Stomach (tissue), 9 donors: ENCODE data around the gene RNF225. TPM values are rescaled to one million over a fixed set of nuclear protein-coding genes. Genes with fewer than 3 reads are reported as not detected.

ENCODE experiments used
- DNase-seq, 2 donors: peaks; one replicate each; pipeline versions ENCODE4 v3.0.0 to v3.0.0-alpha.2; 2013 to 2019
- H3K27ac ChIP-seq, 5 donors: fragments of 200-600 bp in 4 of 5; sonication (generic) in 4 of 5; one replicate each; pipeline ENCODE4 v1.5.1; 2013 to 2019; ENCODE audit warnings: mild to moderate bottlenecking in 1 of 5, moderate library complexity in 1 of 5
- H3K27me3 ChIP-seq, 3 donors: fragments of 200-600 bp; sonication (generic); one replicate each; pipeline ENCODE4 v1.5.1; 2017 to 2019; ENCODE audit warnings: mixed run types in 1 of 3
- H3K36me3 ChIP-seq, 4 donors: fragments of 200-600 bp; sonication (generic); 1 replicate in 3 of 4; 2 replicates in 1 of 4; pipeline ENCODE4 v1.5.1; 2016 to 2019
- H3K4me1 ChIP-seq, 4 donors: fragments of 200-600 bp; sonication (generic); one replicate each; pipeline ENCODE4 v1.5.1; 2016 to 2019
- H3K4me3 ChIP-seq, 4 donors: fragments of 200-600 bp; sonication (generic) in 3 of 4; one replicate each; pipeline ENCODE4 v1.5.1; 2016 to 2019; ENCODE audit warnings: mild to moderate bottlenecking in 1 of 4
- H3K9me3 ChIP-seq, 4 donors: fragments of 200-600 bp; sonication (generic); one replicate each; pipeline ENCODE4 v1.5.1; 2016 to 2019
- CTCF ChIP-seq, 7 experiments: fragments of 450-650 bp in 4 of 7; fragments of 200-600 bp in 3 of 7; sonication (generic) in 3 of 7; IDR thresholded peaks; one replicate each; pipeline ENCODE4 v1.5.1; 2016 to 2019; ENCODE audit warnings: antibody characterized with exemption in 7 of 7, control low read depth in 2 of 7, mild to moderate bottlenecking in 1 of 7
- EP300 ChIP-seq: sonication (generic); formaldehyde crosslinking; IDR thresholded peaks from one replicate; pipeline ENCODE4 v1.6.1; 2017; ENCODE audit warnings: antibody characterized with exemption
- POLR2A ChIP-seq, 4 donors: fragments of 450-650 bp; IDR thresholded peaks; one replicate each; pipeline ENCODE4 v1.6.1; 2016; ENCODE audit warnings: antibody characterized with exemption in 4 of 4, control low read depth in 2 of 4, mild to moderate bottlenecking in 1 of 4, moderate library complexity in 1 of 4
- POLR2AphosphoS5 ChIP-seq, 3 donors: sonication (generic); formaldehyde crosslinking; IDR thresholded peaks; one replicate each; pipeline ENCODE4 v1.6.1; 2016; ENCODE audit warnings: antibody characterized with exemption in 3 of 3
- WGBS, 5 donors: extraction: QIAGEN DNeasy Blood & Tissue Kit in 3 of 5; methylation state at CpG; one replicate each; pipeline versions ENCODE4 v1.1.5 to v1.1.7; 2013 to 2018; 5-methylcytosine and 5-hydroxymethylcytosine counted together
- intact Hi-C: fragments of 100-400 bp; cut with DNase I; formaldehyde crosslinking; loops from one replicate; pipeline ENCODE4 v1.15.1; 2023; ENCODE audit warnings: low total_unique reads
- polyA plus RNA-seq, 3 donors: library from polyadenylated mRNA; stranded (reverse); fragments of 200-250 nt; gene quantifications; one replicate each; pipeline ENCODE4 v1.2.3, GENCODE V29; 2013
- total RNA-seq, 5 donors: library from RNA; depleted of rRNA; stranded (reverse); fragments of >200 nt; gene quantifications; one replicate each; pipeline versions ENCODE4 v1.1.0 to v1.2.3, GENCODE V29; 2014 to 2016
- donor health status: healthy with polysubstance abuse.
- donor health status: Bipolar disorder and iron deficiency.
- donor health status: healthy.

Gene RNF225
- total and polyA plus RNA-seq, 8 donors = 0.13 TPM; not detected in 7

- no peak for TF ChIP-seq EP300
- TF ChIP-seq POLR2A (IDR thresholded peaks at IDR 0.05) = no peak
- TF ChIP-seq CTCF (IDR thresholded peaks at IDR 0.05) = no peak
- no peak for TF ChIP-seq POLR2AphosphoS5 (IDR thresholded peaks at IDR 0.05)
- peaks cover 22 to 60% (median 48%) of the 10 kb centered on the region in 4 donors for H3K4me1 ChIP-seq
- H3K27ac ChIP-seq = no peak overlapping the region
- no peaks in the 10 kb centered on the region for H3K9me3 ChIP-seq
- intact Hi-C loops = no loop called here
- no peaks in the 10 kb centered on the region for H3K27me3 ChIP-seq
- H3K4me3 ChIP-seq = peak overlapping the region; percentile 56 to 98 (median 87)
- 71 to 88% (median 83%) methylated on average over 3 of the region's 3 CpGs for WGBS, 5 donors
- H3K36me3 ChIP-seq = peaks cover 34 to 53% (median 51%) of the 10 kb centered on the region in 4 donors
- DNase-seq = no peak
Observed at GRCh38 chr19:58388175-58388526, 7.3 kb upstream of the RNF225 start.

GRCh38 chr19:58392945-58393724 lies 2.3 kb upstream of the RNF225 start:
- peaks cover 15 to 62% (median 38%) of the 10 kb centered on the region in 4 donors for H3K4me1 ChIP-seq
- H3K27ac ChIP-seq = no peak overlapping the region
- H3K27me3 ChIP-seq = peaks cover 6 to 34% (median 13%) of the 10 kb centered on the region in 3 donors
- H3K4me3 ChIP-seq = no peak overlapping the region
- WGBS, 5 donors = 92 to 94% (median 93%) methylated on average over 26 of the region's 26 CpGs
- peaks cover 53 to 72% (median 71%) of the 10 kb centered on the region in 4 donors for H3K36me3 ChIP-seq
- intact Hi-C loops = no loop called here
- no peak for DNase-seq
- TF ChIP-seq POLR2A (IDR thresholded peaks at IDR 0.05) = no peak
- TF ChIP-seq POLR2AphosphoS5 (IDR thresholded peaks at IDR 0.05) = no peak
- no peak for TF ChIP-seq CTCF (IDR thresholded peaks at IDR 0.05)
- no peak for TF ChIP-seq EP300
- no peaks in the 10 kb centered on the region for H3K9me3 ChIP-seq

- no peak for DNase-seq
- WGBS, 5 donors = 85 to 89% (median 89%) methylated on average over 4 of the region's 4 CpGs
- Histone ChIP-seq H3K27me3 (peaks cover 6 to 38% (median 13%) of the 10 kb centered on the region in 3 donors), H3K9me3 (no peaks in the 10 kb centered on the region), H3K36me3 (peaks cover 53 to 67% (median 65%) of the 10 kb centered on the region in 4 donors), H3K4me1 (peaks cover 12 to 57% (median 33%) of the 10 kb centered on the region in 4 donors), H3K27ac (no peak overlapping the region), H3K4me3 (no peak overlapping the region)
- no peak for TF ChIP-seq POLR2AphosphoS5 (IDR thresholded peaks at IDR 0.05)
- no peak for TF ChIP-seq CTCF (IDR thresholded peaks at IDR 0.05)
- intact Hi-C loops = no loop called here
Observed at GRCh38 chr19:58393725-58394033, 1.8 kb upstream of the RNF225 start.

DNA sequence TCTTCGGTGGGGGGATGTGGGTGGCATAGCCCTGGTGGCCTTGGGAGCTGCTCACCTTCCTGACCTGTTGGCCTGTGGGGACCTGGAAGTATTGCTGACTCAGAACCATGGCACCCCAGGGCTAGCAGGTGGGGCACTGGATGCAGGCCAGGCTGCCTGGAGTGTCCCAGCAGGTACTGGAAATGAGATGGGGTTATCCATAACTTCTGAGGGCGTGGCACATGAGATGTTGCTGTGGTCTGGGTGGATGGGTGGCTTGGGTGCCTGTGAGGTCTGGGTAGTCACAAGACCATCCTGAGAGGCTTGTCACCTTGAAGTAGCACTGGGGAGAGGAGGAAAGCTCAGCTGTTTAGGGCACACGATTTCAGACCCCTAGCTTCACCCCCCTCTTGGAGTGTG lies 636 bp upstream of the RNF225 start:
- Histone ChIP-seq H3K36me3 (peaks cover 45 to 55% (median 54%) of the 10 kb centered on the region in 4 donors), H3K9me3 (no peaks in the 10 kb centered on the region), H3K27me3 (peaks cover 6 to 38% (median 13%) of the 10 kb centered on the region in 3 donors), H3K4me1 (peaks cover 12 to 50% (median 23%) of the 10 kb centered on the region in 4 donors), H3K4me3 (no peak overlapping the region), H3K27ac (no peak overlapping the region)
- TF ChIP-seq CTCF (IDR thresholded peaks at IDR 0.05) = no peak
- TF ChIP-seq POLR2A (IDR thresholded peaks at IDR 0.05) = no peak
- DNase-seq = no peak
- intact Hi-C loops = no loop called here
- 43 to 69% (median 67%) methylated on average over 2 to 3 of the region's 3 CpGs for WGBS, 5 donors
